Pons (tissue), 1 donor: Measurements from ENCODE around the gene NANS.
"Not testable (repeated sequence)": the region's sequence is repeated elsewhere in the genome, so short reads cannot be mapped to it uniquely, and the experiment has no call there.

ENCODE experiments used
- DNase-seq: peaks from one replicate; pipeline ENCODE4 v3.0.0-alpha.2; 2016; ENCODE audit warnings: low spot score

The NANS gene

GRCh38 chr9:98100456-98100855 is 43.9 kb downstream of the NANS start:
- no peak for DNase-seq

- no peak for DNase-seq
Measured at GRCh38 chr9:98101416-98101815, 44.9 kb downstream of the NANS start.

- no peak for DNase-seq
Measured at GRCh38 chr9:98101868-98102273, 45.3 kb downstream of the NANS start.

- no peak for DNase-seq
Measured at GRCh38 chr9:98104445-98104881, 47.9 kb downstream of the NANS start.

- DNase-seq = no peak
Measured at GRCh38 chr9:98105006-98105405, 48.5 kb downstream of the NANS start.

GRCh38 chr9:98107926-98108325 is 51.4 kb downstream of the NANS start:
- DNase-seq = no peak

GRCh38 chr9:98108531-98109031 is 52.0 kb downstream of the NANS start:
- DNase-seq = peak; percentile 28

- no peak for DNase-seq
Measured at GRCh38 chr9:98109052-98109451, 52.5 kb downstream of the NANS start.

GRCh38 chr9:98117097-98117496 is 60.6 kb downstream of the NANS start:
- DNase-seq = not testable (repeated sequence)

GRCh38 chr9:98117984-98118639 is 61.6 kb downstream of the NANS start:
- no peak for DNase-seq

- DNase-seq = no peak
Measured at GRCh38 chr9:98118640-98119601, 62.4 kb downstream of the NANS start, which contains the start of gene TRIM14. TSS of gene TRIM14 (minus strand) at chr9:98119222. CDS start at chr9:98119188, 34 bp downstream.

- no peak for DNase-seq
Measured at GRCh38 chr9:98120476-98120875, 63.9 kb downstream of the NANS start.

GRCh38 chr9:98121058-98121457 is 64.5 kb downstream of the NANS start:
- DNase-seq = no peak

- DNase-seq = not testable (repeated sequence)
Measured at GRCh38 chr9:98124091-98124490, 67.6 kb downstream of the NANS start.

GRCh38 chr9:98124637-98125426 is 68.3 kb downstream of the NANS start:
- no peak for DNase-seq

GRCh38 chr9:98127226-98127625 is 70.7 kb downstream of the NANS start:
- no peak for DNase-seq

- no peak for DNase-seq
Measured at GRCh38 chr9:98128316-98128715, 71.8 kb downstream of the NANS start.

GRCh38 chr9:98129451-98129881 is 72.9 kb downstream of the NANS start:
- DNase-seq = peak; percentile 64

GRCh38 chr9:98130060-98130459 is 73.5 kb downstream of the NANS start:
- DNase-seq = not testable (repeated sequence)

GRCh38 chr9:98130576-98131228 is 74.2 kb downstream of the NANS start:
- DNase-seq = no peak

- DNase-seq = no peak
Measured at GRCh38 chr9:98132158-98132557, 75.6 kb downstream of the NANS start.
